ENCODE results near the gene LENEP.

Gene LENEP

GRCh38 chr1:154960446-154961136 is 32.8 kb upstream of the LENEP start:
- DNase-seq (ENCODE audit: low read depth): no peak

GRCh38 chr1:154961207-154962155 is 31.9 kb upstream of the LENEP start, which contains the start of gene PYGO2:
PYGO2 (minus strand) TSS chr1:154961782; CDS start chr1:154961576, 206 bp downstream.
- DNase-seq (ENCODE audit: low read depth): no peak

GRCh38 chr1:154962156-154962749 is 31.1 kb upstream of the LENEP start:
- no peak for DNase-seq (ENCODE audit: low read depth)

- no peak for DNase-seq (ENCODE audit: low read depth)
Observed at GRCh38 chr1:154962795-154963330, 30.5 kb upstream of the LENEP start.

- no peak for DNase-seq (ENCODE audit: low read depth)
Observed at GRCh38 chr1:154963643-154964042, 29.7 kb upstream of the LENEP start.

GRCh38 chr1:154964359-154964758 is 29.0 kb upstream of the LENEP start:
- no peak for DNase-seq (ENCODE audit: low read depth)

GRCh38 chr1:154966111-154966510 is 27.3 kb upstream of the LENEP start:
- no peak for DNase-seq (ENCODE audit: low read depth)

- DNase-seq (ENCODE audit: low read depth): no peak
Observed at GRCh38 chr1:154967331-154967950, 25.9 kb upstream of the LENEP start.

- DNase-seq (ENCODE audit: low read depth): no peak
Observed at GRCh38 chr1:154968731-154969130, 24.7 kb upstream of the LENEP start.

GRCh38 chr1:154969246-154969645 is 24.1 kb upstream of the LENEP start:
- DNase-seq (ENCODE audit: low read depth): no peak

GRCh38 chr1:154969860-154970452 is 23.4 kb upstream of the LENEP start:
- DNase-seq (ENCODE audit: low read depth): no peak

- peak; percentile 91 for DNase-seq (ENCODE audit: low read depth)
Observed at GRCh38 chr1:154970631-154971340, 22.6 kb upstream of the LENEP start, which contains the start of gene SHC1. SHC1 (minus strand) TSS chr1:154970747; CDS start chr1:154970526, 221 bp downstream.

GRCh38 chr1:154971341-154971998 is 21.9 kb upstream of the LENEP start:
- DNase-seq (ENCODE audit: low read depth): no peak

- DNase-seq (ENCODE audit: low read depth): no peak
Observed at GRCh38 chr1:154972213-154972516, 21.2 kb upstream of the LENEP start.

GRCh38 chr1:154972517-154973343 is 20.7 kb upstream of the LENEP start:
- DNase-seq (ENCODE audit: low read depth): peak; percentile 91

GRCh38 chr1:154973344-154974101 is 19.9 kb upstream of the LENEP start:
- DNase-seq (ENCODE audit: low read depth): peak; percentile 96

- DNase-seq (ENCODE audit: low read depth): peak; percentile 100
Observed at GRCh38 chr1:154974102-154974807, 19.1 kb upstream of the LENEP start, which contains the start of gene CKS1B. CKS1B (plus strand) TSS chr1:154974681; CDS start chr1:154974746, 65 bp downstream.
